Measurements from ENCODE around the gene GIPC2.
"Not testable (repeated sequence)": the region's sequence is repeated elsewhere in the genome, so short reads cannot be mapped to it uniquely, and the experiment has no call there.

The GIPC2 gene

GRCh38 chr1:78036450-78036849 lies 9.3 kb upstream of the GIPC2 start:
- DNase-seq (ENCODE audit: low spot score): no peak

GRCh38 chr1:78038071-78038470 lies 7.7 kb upstream of the GIPC2 start:
- DNase-seq (ENCODE audit: low spot score): no peak

- no peak for DNase-seq (ENCODE audit: low spot score)
Measured at GRCh38 chr1:78038491-78038939, 7.3 kb upstream of the GIPC2 start.

- no peak for DNase-seq (ENCODE audit: low spot score)
Measured at GRCh38 chr1:78040484-78041089, 5.2 kb upstream of the GIPC2 start.

GRCh38 chr1:78043436-78043835 lies 2.3 kb upstream of the GIPC2 start:
- DNase-seq (ENCODE audit: low spot score): no peak

- no peak for DNase-seq (ENCODE audit: low spot score)
Measured at GRCh38 chr1:78044796-78045562, 787 bp upstream of the GIPC2 start.

- DNase-seq (ENCODE audit: low spot score): no peak
Measured at GRCh38 chr1:78045563-78045925, 222 bp upstream of the GIPC2 start.

- no peak for DNase-seq (ENCODE audit: low spot score)
Measured at GRCh38 chr1:78047106-78047505, 1.3 kb downstream of the GIPC2 start.

GRCh38 chr1:78047631-78048030 lies 1.9 kb downstream of the GIPC2 start:
- no peak for DNase-seq (ENCODE audit: low spot score)

GRCh38 chr1:78048446-78048845 lies 2.7 kb downstream of the GIPC2 start:
- no peak for DNase-seq (ENCODE audit: low spot score)

- no peak for DNase-seq (ENCODE audit: low spot score)
Measured at GRCh38 chr1:78049396-78049795, 3.6 kb downstream of the GIPC2 start.

- no peak for DNase-seq (ENCODE audit: low spot score)
Measured at GRCh38 chr1:78051005-78051404, 5.2 kb downstream of the GIPC2 start.

GRCh38 chr1:78052685-78053405 lies 7.1 kb downstream of the GIPC2 start:
- no peak for DNase-seq (ENCODE audit: low spot score)

- DNase-seq (ENCODE audit: low spot score): no peak
Measured at GRCh38 chr1:78053498-78053897, 7.7 kb downstream of the GIPC2 start.

GRCh38 chr1:78054559-78054958 lies 8.8 kb downstream of the GIPC2 start:
- DNase-seq (ENCODE audit: low spot score): no peak

GRCh38 chr1:78054972-78055371 lies 9.2 kb downstream of the GIPC2 start:
- DNase-seq (ENCODE audit: low spot score): no peak

GRCh38 chr1:78055565-78056132 lies 9.9 kb downstream of the GIPC2 start:
- no peak for DNase-seq (ENCODE audit: low spot score)

GRCh38 chr1:78058670-78059069 lies 12.9 kb downstream of the GIPC2 start:
- DNase-seq (ENCODE audit: low spot score): no peak

- DNase-seq (ENCODE audit: low spot score): no peak
Measured at GRCh38 chr1:78060857-78061563, 15.2 kb downstream of the GIPC2 start.

- DNase-seq (ENCODE audit: low spot score): peak; percentile 42
Measured at GRCh38 chr1:78061825-78062523, 16.2 kb downstream of the GIPC2 start.

- not testable (repeated sequence) for DNase-seq (ENCODE audit: low spot score)
Measured at GRCh38 chr1:78064886-78065285, 19.1 kb downstream of the GIPC2 start.
